ENCODE data around the gene ERICH6B. TPM values are rescaled to one million over a fixed set of nuclear protein-coding genes. Genes with fewer than 3 reads are reported as not detected.

ERICH6B gene
- total and polyA plus RNA-seq, 2 donors from 2014 or later: not detected

DNA sequence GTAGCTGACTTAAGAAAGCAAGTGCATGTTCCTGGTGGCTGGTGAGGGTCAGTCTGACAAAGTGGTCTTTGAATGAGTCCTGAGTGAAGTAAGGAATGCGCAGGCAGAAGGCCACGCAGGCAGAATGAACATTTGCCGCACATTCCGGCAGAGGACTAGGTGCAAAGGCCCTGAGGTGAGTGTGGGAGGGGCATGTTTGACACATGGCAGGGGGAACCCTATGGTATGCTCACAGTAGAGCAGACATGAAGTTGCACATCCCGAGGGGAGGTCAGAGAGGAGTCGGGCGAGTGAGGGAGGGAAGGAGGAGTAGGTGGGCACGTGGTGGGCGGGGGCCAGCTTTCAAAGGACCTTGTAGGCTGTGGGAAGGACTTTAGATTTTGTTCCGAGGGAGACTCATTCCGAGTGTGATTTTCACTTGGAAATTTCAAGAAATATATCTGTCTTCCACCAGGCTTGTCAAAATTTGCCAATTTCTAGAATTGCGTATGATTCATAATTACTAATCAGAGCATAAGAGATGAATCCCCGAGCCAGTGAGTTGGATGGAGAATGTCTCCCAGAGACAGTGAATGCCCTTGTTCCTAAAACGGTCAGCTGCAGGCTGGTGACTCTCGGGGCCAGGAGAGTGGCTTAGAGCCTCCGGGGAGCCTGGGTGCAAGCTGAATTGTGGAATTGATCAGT is 40.3 kb downstream of the ERICH6B start:
- H3K9me3 ChIP-seq (ENCODE audit: control insufficient read depth in 2 of 3, insufficient read depth in 1 of 3, low read length in 3 of 3): no peaks in the 10 kb centered on the region
- FAIRE-seq: no peak
- TF ChIP-seq CTCF (IDR thresholded peaks at IDR 0.05; ENCODE audit: borderline replicate concordance, extremely low read depth, insufficient read depth): no peak
- intact Hi-C loops (cut with DNase I): no loop called here
- H3K9ac ChIP-seq (ENCODE audit: low read length in 3 of 3): no peak overlapping the region
- H3K4me1 ChIP-seq (ENCODE audit: control insufficient read depth in 2 of 3, insufficient read depth in 2 of 3, low read depth in 1 of 3, low read length in 3 of 3): no peaks in the 10 kb centered on the region
- H3K36me3 ChIP-seq (ENCODE audit: control insufficient read depth in 2 of 3, insufficient read depth in 3 of 3, low read length in 3 of 3): no peaks in the 10 kb centered on the region
- H3K27ac ChIP-seq (ENCODE audit: low read depth in 2 of 2, low read length in 2 of 2): no peak overlapping the region
- H3K4me3 ChIP-seq (ENCODE audit: low read length in 3 of 3): no peak overlapping the region
- DNase-seq: no peak
- no peaks in the 10 kb centered on the region for H3K27me3 ChIP-seq (ENCODE audit: control insufficient read depth, insufficient read depth, low read length)

DNA sequence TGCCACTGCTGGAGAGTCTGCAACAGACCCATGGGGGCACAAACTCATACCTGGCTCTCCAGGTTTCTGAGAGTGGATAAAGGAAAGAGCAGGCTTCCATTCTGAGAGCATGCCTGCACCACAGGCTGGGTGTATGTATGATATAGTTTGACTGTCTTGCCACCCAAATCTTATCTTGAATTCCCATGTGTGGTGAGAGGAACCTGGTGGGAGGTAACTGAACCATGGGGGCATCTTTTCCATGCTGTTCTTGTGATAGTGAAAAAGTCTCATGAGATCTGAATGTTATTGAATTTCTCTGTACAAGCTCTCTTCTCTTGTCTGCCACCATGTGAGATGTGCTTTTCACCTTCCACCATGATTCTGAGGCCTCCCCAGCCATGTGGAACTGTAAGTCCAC is 50.2 kb downstream of the ERICH6B start:
- H3K4me1 ChIP-seq (ENCODE audit: control insufficient read depth in 2 of 3, insufficient read depth in 2 of 3, low read depth in 1 of 3, low read length in 3 of 3): no peaks in the 10 kb centered on the region
- H3K27ac ChIP-seq (ENCODE audit: low read depth in 2 of 2, low read length in 2 of 2): no peak overlapping the region
- H3K9me3 ChIP-seq (ENCODE audit: control insufficient read depth in 2 of 3, insufficient read depth in 1 of 3, low read length in 3 of 3): no peaks in the 10 kb centered on the region
- TF ChIP-seq CTCF (IDR thresholded peaks at IDR 0.05; ENCODE audit: borderline replicate concordance, extremely low read depth, insufficient read depth): no peak
- FAIRE-seq (no peak), DNase-seq (no peak)
- no peaks in the 10 kb centered on the region for H3K27me3 ChIP-seq (ENCODE audit: control insufficient read depth, insufficient read depth, low read length)
- no peak overlapping the region for H3K9ac ChIP-seq (ENCODE audit: low read length in 3 of 3)
- H3K4me3 ChIP-seq (ENCODE audit: low read length in 3 of 3): no peak overlapping the region
- intact Hi-C loops (cut with DNase I): no loop called here
- no peaks in the 10 kb centered on the region for H3K36me3 ChIP-seq (ENCODE audit: control insufficient read depth in 2 of 3, insufficient read depth in 3 of 3, low read length in 3 of 3)

- Histone ChIP-seq H3K9me3 (ENCODE audit: control insufficient read depth in 2 of 3, insufficient read depth in 1 of 3, low read length in 3 of 3) (no peaks in the 10 kb centered on the region), H3K36me3 (ENCODE audit: control insufficient read depth in 2 of 3, insufficient read depth in 3 of 3, low read length in 3 of 3) (no peaks in the 10 kb centered on the region), H3K4me3 (ENCODE audit: low read length in 3 of 3) (no peak overlapping the region), H3K27ac (ENCODE audit: low read depth in 2 of 2, low read length in 2 of 2) (no peak overlapping the region), H3K4me1 (ENCODE audit: control insufficient read depth in 2 of 3, insufficient read depth in 2 of 3, low read depth in 1 of 3, low read length in 3 of 3) (no peaks in the 10 kb centered on the region), H3K9ac (ENCODE audit: low read length in 3 of 3) (no peak overlapping the region), H3K27me3 (ENCODE audit: control insufficient read depth, insufficient read depth, low read length) (no peaks in the 10 kb centered on the region)
- no peak for DNase-seq
- FAIRE-seq: no peak
- no peak for TF ChIP-seq CTCF (IDR thresholded peaks at IDR 0.05; ENCODE audit: borderline replicate concordance, extremely low read depth, insufficient read depth)
- intact Hi-C loops (cut with DNase I): no loop called here
Observed at GRCh38 chr13:45564133-45564776, 51.3 kb downstream of the ERICH6B start.
